Immature natural killer cell (primary cell): ENCODE results near the gene ZNF3. TPM values are rescaled to one million over a fixed set of nuclear protein-coding genes. Genes with fewer than 3 reads are reported as not detected.

Experiments used
- DNase-seq, 3 donors: peaks; one replicate each; pipeline ENCODE4 v3.0.0; 2022; ENCODE audit warnings: mixed read lengths in 1 of 3
- H3K27ac Mint-ChIP-seq, 6 donors: one replicate each; pipeline ENCODE4 v1.8.0; 2020; ENCODE audit warnings: mixed read lengths in 6 of 6, mild to moderate bottlenecking in 5 of 6, inconsistent platforms in 4 of 6, moderate library complexity in 3 of 6
- H3K27me3 Mint-ChIP-seq, 3 donors: one replicate each; pipeline ENCODE4 v1.8.0; 2020 to 2021; ENCODE audit warnings: low read depth in 3 of 3, mild to moderate bottlenecking in 3 of 3, mixed read lengths in 3 of 3, moderate library complexity in 3 of 3, inconsistent platforms in 1 of 3
- H3K36me3 Mint-ChIP-seq, 3 donors: one replicate each; pipeline ENCODE4 v1.8.0; 2020; ENCODE audit warnings: mixed read lengths in 3 of 3, inconsistent platforms in 2 of 3, mild to moderate bottlenecking in 2 of 3
- H3K4me1 Mint-ChIP-seq, 2 donors: one replicate each; pipeline ENCODE4 v1.8.0; 2020; ENCODE audit warnings: inconsistent platforms in 2 of 2, mild to moderate bottlenecking in 2 of 2, mixed read lengths in 2 of 2, moderate library complexity in 1 of 2
- H3K4me3 Mint-ChIP-seq, 5 donors: one replicate each; pipeline ENCODE4 v1.8.0; 2020; ENCODE audit warnings: mild to moderate bottlenecking in 5 of 5, mixed read lengths in 5 of 5, inconsistent platforms in 3 of 5, moderate library complexity in 3 of 5
- H3K9me3 Mint-ChIP-seq, 6 donors: one replicate each; pipeline ENCODE4 v1.8.0; 2020; ENCODE audit warnings: mild to moderate bottlenecking in 6 of 6, mixed read lengths in 6 of 6, inconsistent platforms in 4 of 6, moderate library complexity in 3 of 6
- polyA plus RNA-seq, 3 donors: library from polyadenylated mRNA; unstranded; fragments of 300-500 nt; fragmentation: Illumina TruSeq; gene quantifications; one replicate each; pipeline ENCODE4 v1.2.3, GENCODE V29; 2021

The ZNF3 gene
- polyA plus RNA-seq, 3 donors from 2014 or later, result 5.2 to 21.2 (median 12.2) TPM

DNA sequence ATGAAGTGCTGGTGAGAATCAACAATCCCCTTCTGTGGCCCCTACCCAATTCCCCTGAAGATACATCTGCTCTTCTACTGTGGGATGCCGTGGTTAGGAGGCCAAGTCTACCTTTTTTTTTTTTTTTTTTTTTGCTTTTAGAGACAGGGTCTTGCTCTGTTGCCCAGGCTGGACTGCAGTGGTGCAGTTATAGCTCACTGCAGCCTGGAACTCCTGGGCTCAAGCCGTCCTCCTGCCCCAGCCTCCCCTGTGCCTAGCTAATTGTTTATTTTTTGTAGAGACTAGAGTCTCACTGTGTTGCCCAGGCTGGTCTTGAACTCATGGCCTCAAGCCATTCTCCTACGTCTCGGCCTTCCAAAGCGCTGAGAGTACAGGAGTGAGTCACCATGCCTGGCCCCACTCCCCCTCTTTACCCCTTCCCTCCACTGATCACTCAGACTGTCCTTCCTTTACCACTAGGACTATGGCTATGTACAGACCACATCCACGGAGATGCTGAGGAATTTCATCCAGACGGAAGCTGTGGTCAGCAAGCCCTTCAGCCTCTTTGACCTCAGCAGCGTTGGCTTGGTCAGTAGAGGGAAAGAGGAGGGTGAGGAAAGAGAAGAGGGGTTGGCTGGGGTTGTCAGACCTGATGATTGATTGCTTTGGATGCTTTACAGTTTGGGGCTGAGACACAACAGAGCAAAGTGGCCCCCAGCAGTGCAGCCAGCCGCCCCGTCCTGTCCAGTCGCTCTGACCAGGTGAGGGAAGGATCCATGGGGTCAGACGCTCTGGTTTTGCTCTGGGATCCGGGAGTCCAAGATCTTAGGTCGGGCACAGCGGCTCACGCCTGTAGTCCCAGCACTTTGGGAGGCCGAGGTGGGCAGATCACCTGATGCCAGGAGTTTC lies 21.7 kb upstream of the ZNF3 start:
- Mint-ChIP-seq H3K27me3 (peaks cover 23 to 31% (median 28%) of the 10 kb centered on the region in 3 donors), H3K4me3 (peak overlapping the region in 4 of 5 donors; percentile 71 to 96 (median 81)), H3K4me1 (peaks cover 34% of the 10 kb centered on the region in 2 donors), H3K27ac (peak overlapping the region; percentile 17 to 89 (median 84)), H3K9me3 (no peaks in the 10 kb centered on the region), H3K36me3 (peaks cover 7 to 19% (median 13%) of the 10 kb centered on the region in 3 donors)
- no peak for DNase-seq

DNA sequence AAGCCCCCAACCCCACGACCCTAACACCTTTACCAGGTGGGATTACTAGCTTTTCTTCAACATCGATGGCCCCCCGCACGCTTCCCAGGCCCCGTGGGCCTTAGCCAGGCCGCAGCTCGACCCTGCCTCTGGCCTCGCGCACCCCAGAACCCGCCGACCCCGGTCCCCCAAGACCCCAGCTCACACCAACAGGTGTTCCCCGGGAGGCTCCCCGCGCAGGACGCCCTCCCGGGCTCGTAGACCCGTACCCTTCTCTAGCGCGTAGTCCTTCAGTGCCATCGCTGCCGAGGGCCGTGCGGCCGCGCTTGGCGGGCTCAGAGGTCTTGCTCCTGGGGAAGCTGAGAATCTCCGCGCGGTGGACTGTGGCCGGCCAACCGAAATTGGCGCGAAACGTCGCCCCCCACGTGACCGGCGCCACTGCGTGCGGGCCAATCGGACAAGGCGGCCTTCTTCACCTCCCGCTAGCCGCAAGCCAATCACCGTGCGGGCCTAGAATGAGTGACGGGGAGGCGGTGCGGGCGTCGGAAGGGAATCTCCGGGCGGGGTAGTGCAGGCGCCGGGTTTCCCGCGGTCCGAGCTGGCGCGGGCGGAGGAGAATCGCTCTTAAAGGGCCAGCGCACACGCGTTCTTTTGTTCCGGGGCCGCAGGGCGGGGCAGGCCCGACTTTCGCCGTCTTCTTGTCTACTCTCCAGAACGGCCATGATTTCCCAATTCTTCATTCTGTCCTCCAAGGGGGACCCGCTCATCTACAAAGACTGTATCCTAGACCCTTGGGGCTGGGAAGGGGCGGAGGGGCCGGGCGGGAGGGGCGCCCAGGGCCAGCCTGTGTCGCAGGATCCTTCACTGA lies 19.7 kb upstream of the ZNF3 start, which contains the start of the genes AP4M1 and MCM7:
AP4M1 (plus strand) TSS at position 628 of the 847 bp plus-strand sequence; CDS start at position 700, 72 bp downstream.
MCM7 (minus strand) TSS at position 382 of the 847 bp plus-strand sequence; CDS start at position 279, 103 bp downstream.
- H3K27me3 Mint-ChIP-seq, result peaks cover 23 to 34% (median 32%) of the 10 kb centered on the region in 3 donors
- H3K4me1 Mint-ChIP-seq, result peaks cover 38 to 44% of the 10 kb centered on the region in 2 donors
- H3K36me3 Mint-ChIP-seq, result peaks cover 19 to 25% (median 21%) of the 10 kb centered on the region in 3 donors
- peak within 1 kb of the TSS; percentile 82 to 96 (median 93) for H3K4me3 Mint-ChIP-seq
- H3K9me3 Mint-ChIP-seq, result no peaks in the 10 kb centered on the region
- DNase-seq, result peak; percentile 96 to 97 (median 96)
- peak within 1 kb of the TSS; percentile 90 to 98 (median 97) for H3K27ac Mint-ChIP-seq

DNA sequence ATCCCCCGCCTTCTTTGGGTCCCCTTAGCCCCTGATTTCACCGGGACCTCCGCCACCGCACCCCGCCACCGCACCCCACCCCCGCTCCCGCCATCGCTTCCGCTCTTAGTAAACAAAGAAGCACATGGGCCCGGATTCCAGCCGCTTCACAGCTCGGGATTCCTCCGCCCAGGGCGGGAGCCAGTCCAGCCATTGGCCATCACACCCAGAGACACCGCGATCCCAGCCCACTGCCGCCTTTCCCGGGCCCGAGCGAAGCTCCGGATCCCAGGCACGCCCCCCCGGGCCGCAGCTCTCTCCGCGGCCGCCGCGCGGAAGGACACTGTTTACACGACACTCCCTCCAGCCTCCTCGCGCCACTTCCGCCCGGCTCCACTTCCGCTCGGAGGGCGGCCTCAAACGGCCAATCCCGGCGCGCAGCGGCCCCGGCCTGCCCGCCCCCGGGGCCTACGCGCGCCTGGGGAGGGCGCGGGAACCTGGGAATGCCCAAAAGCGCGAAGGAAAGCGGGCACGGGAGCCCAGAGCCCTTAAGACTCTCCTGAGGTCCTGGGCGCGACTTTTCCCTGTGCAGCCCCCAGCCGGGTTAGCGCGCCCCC lies 19.0 kb upstream of the ZNF3 start:
- H3K4me3 Mint-ChIP-seq, result peak overlapping the region; percentile 82 to 96 (median 93)
- peak overlapping the region; percentile 90 to 98 (median 97) for H3K27ac Mint-ChIP-seq
- peaks cover 23 to 34% (median 32%) of the 10 kb centered on the region in 3 donors for H3K27me3 Mint-ChIP-seq
- DNase-seq, result peak; percentile 92 to 94 (median 93)
- H3K9me3 Mint-ChIP-seq, result no peaks in the 10 kb centered on the region
- H3K36me3 Mint-ChIP-seq, result peaks cover 21 to 30% (median 22%) of the 10 kb centered on the region in 3 donors
- H3K4me1 Mint-ChIP-seq, result peaks cover 38 to 44% of the 10 kb centered on the region in 2 donors

DNA sequence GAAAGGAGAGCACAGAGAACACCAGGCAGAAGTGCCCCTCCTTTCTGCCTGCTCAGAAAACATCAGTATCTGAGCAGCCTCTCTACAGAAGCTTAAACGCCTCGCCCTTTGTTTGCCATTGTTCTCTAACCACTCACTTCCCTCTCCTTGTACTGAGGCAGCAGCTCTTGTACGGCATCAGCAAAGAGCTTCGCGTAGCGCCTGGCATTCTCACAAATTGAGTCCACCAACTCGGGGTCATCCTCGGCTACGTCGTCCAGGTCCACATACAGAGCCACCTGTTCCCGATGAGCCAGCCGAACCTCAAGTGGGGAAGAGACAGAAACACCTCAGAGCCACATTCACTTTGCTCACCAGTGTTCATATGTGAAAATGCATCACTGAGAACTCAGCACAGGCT lies 17.9 kb upstream of the ZNF3 start:
- Mint-ChIP-seq H3K4me3 (peak overlapping the region; percentile 82 to 96 (median 93)), H3K27me3 (peaks cover 23 to 34% (median 32%) of the 10 kb centered on the region in 3 donors), H3K4me1 (peaks cover 38 to 44% of the 10 kb centered on the region in 2 donors), H3K9me3 (no peaks in the 10 kb centered on the region), H3K36me3 (peaks cover 21 to 35% (median 22%) of the 10 kb centered on the region in 3 donors), H3K27ac (peak overlapping the region; percentile 89 to 98 (median 97))
- no peak for DNase-seq

DNA sequence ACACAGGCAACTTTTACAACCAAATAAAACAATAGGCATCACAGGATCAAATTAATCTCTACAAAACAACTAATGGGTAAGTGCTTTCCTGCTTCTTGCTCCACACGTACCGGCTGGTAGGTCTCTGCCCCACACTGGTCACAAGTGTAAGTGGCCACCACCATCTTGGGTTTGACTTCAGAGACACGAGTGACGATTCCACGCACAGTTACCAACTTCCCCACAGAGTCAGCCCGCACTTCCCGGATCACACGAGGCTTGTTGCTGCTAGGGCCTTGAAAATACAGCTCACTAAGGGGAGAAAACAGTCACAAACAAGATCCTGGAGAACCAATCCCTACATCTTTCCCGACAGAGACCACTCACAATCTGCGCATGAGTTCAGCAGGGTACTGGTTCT lies 17.4 kb upstream of the ZNF3 start:
- H3K4me3 Mint-ChIP-seq, result peak overlapping the region; percentile 35 to 93 (median 67)
- H3K27ac Mint-ChIP-seq, result peak overlapping the region; percentile 89 to 98 (median 97)
- H3K4me1 Mint-ChIP-seq, result peaks cover 38 to 42% of the 10 kb centered on the region in 2 donors
- H3K9me3 Mint-ChIP-seq, result no peaks in the 10 kb centered on the region
- peaks cover 20 to 35% (median 22%) of the 10 kb centered on the region in 3 donors for H3K36me3 Mint-ChIP-seq
- H3K27me3 Mint-ChIP-seq, result peaks cover 23 to 34% (median 32%) of the 10 kb centered on the region in 3 donors
- no peak for DNase-seq

DNA sequence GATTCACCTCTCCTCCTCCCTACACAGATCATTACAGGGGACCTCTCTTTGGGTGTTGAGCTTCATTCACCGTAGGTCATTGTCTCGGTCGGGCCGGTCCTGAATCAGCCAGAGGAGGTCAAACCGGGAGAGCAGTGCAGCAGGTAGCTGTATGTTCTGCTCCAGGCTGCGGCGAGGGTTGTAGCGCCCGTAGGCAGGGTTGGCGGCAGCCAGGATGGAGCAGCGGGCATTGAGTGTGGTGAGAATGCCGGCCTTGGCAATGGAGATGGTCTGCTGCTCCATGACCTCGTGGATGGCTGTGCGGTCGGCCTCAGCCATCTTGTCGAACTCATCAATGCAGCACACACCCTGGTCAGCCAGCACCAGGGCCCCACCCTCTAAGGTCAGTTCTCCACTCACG lies 14.2 kb upstream of the ZNF3 start:
- H3K4me1 Mint-ChIP-seq, result peaks cover 30 to 35% of the 10 kb centered on the region in 2 donors
- peak overlapping the region in 1 of 6 donors; percentile 69 for H3K27ac Mint-ChIP-seq
- peaks cover 18 to 56% (median 32%) of the 10 kb centered on the region in 3 donors for H3K36me3 Mint-ChIP-seq
- H3K27me3 Mint-ChIP-seq, result peaks cover 14 to 17% (median 15%) of the 10 kb centered on the region in 3 donors
- no peak overlapping the region for H3K4me3 Mint-ChIP-seq
- DNase-seq, result no peak
- no peaks in the 10 kb centered on the region for H3K9me3 Mint-ChIP-seq

DNA sequence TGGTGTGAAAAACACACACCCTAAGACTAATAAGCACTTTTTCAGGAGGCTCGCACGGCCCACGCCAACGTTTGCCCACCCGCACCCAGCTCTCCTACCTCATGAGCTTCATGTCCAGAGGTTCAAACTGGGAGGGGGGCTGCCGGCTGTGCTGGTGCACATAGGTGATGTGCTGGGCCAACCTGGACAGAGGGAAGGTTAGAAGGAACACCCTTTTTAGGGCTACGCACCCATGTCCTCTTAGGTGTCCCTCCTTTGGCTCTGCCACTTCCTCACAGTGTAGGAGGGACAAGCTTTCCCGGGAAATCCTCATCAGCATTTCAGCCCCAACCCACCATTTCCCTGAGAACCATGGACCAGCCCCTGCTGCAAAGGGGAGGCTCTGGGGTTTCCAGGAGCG lies 13.8 kb upstream of the ZNF3 start:
- Mint-ChIP-seq H3K4me3 (no peak overlapping the region), H3K36me3 (peaks cover 18 to 60% (median 32%) of the 10 kb centered on the region in 3 donors), H3K27ac (no peak overlapping the region), H3K4me1 (peaks cover 31 to 37% of the 10 kb centered on the region in 2 donors), H3K27me3 (peaks cover 10 to 14% (median 13%) of the 10 kb centered on the region in 3 donors), H3K9me3 (no peaks in the 10 kb centered on the region)
- DNase-seq, result no peak

DNA sequence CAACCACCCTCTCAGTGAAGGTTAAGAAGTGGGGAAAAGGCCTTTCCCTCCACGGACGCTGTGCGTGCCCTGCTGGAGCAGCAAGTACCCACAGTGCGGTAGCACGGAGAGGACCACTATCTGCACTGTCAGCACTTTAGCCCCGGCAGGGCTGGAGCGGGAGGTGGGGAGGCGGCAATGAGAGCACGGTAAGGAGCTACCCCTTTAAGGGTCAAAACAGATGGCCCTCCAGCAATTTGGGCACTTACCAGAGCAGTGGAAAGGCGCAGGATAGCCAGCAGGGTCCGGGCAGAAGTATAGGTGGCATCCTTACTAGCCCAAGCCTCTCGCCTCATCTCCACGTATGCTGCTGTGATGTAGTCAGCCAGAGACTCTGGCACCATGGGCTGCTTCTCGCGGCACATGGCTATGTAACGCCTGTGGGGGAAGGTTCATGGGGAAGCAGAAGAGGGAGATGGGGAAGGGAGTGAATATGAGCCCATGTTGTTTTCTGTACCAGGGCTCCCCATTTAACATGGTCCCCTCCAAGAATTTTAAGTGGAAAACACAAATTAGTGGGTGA lies 12.5 kb upstream of the ZNF3 start:
- Mint-ChIP-seq H3K9me3 (no peaks in the 10 kb centered on the region), H3K27me3 (peaks cover 10 to 15% (median 11%) of the 10 kb centered on the region in 3 donors), H3K4me1 (peaks cover 27 to 35% of the 10 kb centered on the region in 2 donors), H3K4me3 (no peak overlapping the region), H3K27ac (no peak overlapping the region), H3K36me3 (peaks cover 17 to 56% (median 32%) of the 10 kb centered on the region in 3 donors)
- DNase-seq, result no peak

DNA sequence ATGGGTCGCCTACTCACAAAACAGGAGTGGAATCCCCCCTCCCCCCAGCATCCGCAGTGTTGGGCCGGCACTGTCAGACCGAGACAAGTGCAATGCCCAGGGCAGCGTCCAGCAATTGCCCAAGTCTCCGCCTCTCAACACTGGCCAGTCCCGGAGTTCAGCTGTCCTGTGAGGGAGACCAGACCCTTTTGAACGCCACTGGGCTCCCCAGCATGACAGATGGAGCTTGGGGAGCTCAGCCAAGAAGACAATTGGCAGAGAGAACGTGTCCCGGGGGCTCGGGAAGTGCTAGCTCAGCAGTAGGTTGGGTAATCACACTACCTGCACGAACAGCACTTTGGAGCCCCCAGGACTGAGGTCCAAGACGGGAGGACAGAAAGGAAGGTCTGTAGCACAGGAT lies 12.0 kb upstream of the ZNF3 start:
- H3K36me3 Mint-ChIP-seq, result peaks cover 12 to 51% (median 27%) of the 10 kb centered on the region in 3 donors
- H3K4me3 Mint-ChIP-seq, result no peak overlapping the region
- peaks cover 12 to 20% (median 14%) of the 10 kb centered on the region in 3 donors for H3K27me3 Mint-ChIP-seq
- peak overlapping the region in 1 of 6 donors; percentile 53 for H3K27ac Mint-ChIP-seq
- DNase-seq, result no peak
- no peaks in the 10 kb centered on the region for H3K9me3 Mint-ChIP-seq
- peaks cover 22 to 33% of the 10 kb centered on the region in 2 donors for H3K4me1 Mint-ChIP-seq

DNA sequence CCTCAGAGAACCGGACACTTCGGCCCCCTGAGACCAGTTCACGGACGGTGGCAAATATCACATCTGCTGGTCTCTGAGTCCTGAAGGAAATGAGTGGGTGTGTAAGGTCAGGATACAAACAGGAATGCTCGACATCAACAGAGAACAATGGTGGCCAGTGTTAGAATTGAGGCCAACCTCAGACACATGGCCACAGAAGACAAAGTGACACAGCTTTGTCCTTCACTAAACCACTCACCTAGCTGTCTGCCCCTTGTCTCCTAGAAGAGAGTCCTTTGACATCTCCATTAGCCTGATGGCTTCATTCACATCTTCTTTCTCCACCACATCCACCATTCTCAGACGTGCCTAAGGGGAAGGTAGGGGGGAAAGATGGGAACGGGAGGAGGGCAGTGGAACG lies 11.5 kb upstream of the ZNF3 start:
- Mint-ChIP-seq H3K27me3 (peaks cover 14 to 22% (median 15%) of the 10 kb centered on the region in 3 donors), H3K36me3 (peaks cover 9 to 47% (median 23%) of the 10 kb centered on the region in 3 donors), H3K9me3 (no peaks in the 10 kb centered on the region), H3K27ac (peak overlapping the region in 2 of 6 donors; percentile 43 to 53), H3K4me1 (peaks cover 21 to 31% of the 10 kb centered on the region in 2 donors), H3K4me3 (no peak overlapping the region)
- no peak for DNase-seq

DNA sequence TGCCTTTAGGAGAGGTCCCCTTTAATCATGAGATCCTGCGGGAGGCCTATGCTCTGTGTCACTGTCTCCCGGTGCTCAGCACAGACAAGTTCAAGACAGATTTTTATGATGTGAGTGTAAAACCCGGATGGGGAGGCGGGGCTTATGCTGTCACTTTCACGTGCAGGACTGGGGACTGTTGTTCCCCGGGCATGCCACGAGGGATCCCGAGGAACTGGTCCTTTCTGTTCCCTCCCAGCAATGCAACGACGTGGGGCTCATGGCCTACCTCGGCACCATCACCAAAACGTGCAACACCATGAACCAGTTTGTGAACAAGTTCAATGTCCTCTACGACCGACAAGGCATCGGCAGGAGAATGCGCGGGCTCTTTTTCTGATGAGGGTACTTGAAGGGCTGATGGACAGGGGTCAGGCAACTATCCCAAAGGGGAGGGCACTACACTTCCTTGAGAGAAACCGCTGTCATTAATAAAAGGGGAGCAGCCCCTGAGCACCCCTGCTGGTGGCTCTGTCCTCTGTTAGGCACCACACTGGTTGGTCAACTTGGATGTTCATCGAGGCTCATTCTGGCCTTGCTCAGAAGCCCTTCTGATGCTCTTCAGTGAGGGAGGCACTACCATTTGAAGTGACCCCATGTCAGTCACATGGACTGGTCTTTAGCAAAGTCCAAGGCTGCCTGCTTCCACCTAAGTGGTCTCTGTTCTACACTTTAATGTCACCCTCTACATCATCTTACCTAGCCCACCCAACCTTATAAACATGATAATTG lies 10.1 kb upstream of the ZNF3 start:
- no peak for DNase-seq
- peak overlapping the region in 1 of 5 donors; percentile 33 for H3K4me3 Mint-ChIP-seq
- peaks cover 12 to 24% (median 18%) of the 10 kb centered on the region in 3 donors for H3K27me3 Mint-ChIP-seq
- H3K4me1 Mint-ChIP-seq, result peaks cover 20 to 22% of the 10 kb centered on the region in 2 donors
- no peaks in the 10 kb centered on the region for H3K9me3 Mint-ChIP-seq
- H3K27ac Mint-ChIP-seq, result peak overlapping the region in 5 of 6 donors; percentile 12 to 57 (median 49)
- H3K36me3 Mint-ChIP-seq, result peaks cover 0 to 36% (median 13%) of the 10 kb centered on the region in 3 donors
